Kidney epithelial cell (primary cell): Measurements from ENCODE around the gene OVOL3. TPM values are rescaled to one million over a fixed set of nuclear protein-coding genes. Genes with fewer than 3 reads are reported as not detected.

ENCODE experiments used
- DNase-seq: peaks from one replicate; pipeline ENCODE4 v3.0.0-alpha.2; 2010; ENCODE audit warnings: low read depth
- H3K27me3 ChIP-seq: 2 replicates; pipeline ENCODE4 v1.6.0; 2011; ENCODE audit warnings: low read length; ENCODE audit not compliant: control insufficient read depth, insufficient read depth
- H3K36me3 ChIP-seq: 2 replicates; pipeline ENCODE4 v1.5.1; 2011; ENCODE audit warnings: low read length; ENCODE audit not compliant: control insufficient read depth, insufficient read depth
- H3K4me3 ChIP-seq: 2 replicates; pipeline ENCODE4 v1.5.1; 2011; ENCODE audit warnings: low read depth, mild to moderate bottlenecking, control low read depth, low read length
- total RNA-seq: library from RNA; depleted of rRNA; stranded (reverse); fragments of >200 nt; gene quantifications from 2 replicates; pipeline ENCODE4 v1.2.3, GENCODE V29; 2015
- TF ChIP-seq, protein P1 (sequence below): IDR thresholded peaks from 2 replicates; pipeline ENCODE4 v1.5.1; 2011; ENCODE audit warnings: mild to moderate bottlenecking, moderate library complexity, low read length, control low read depth, inconsistent platforms; ENCODE audit not compliant: insufficient read depth, poor library complexity, severe bottlenecking

Gene OVOL3
- total RNA-seq, 1 donor from 2014 or later: not detected

DNA sequence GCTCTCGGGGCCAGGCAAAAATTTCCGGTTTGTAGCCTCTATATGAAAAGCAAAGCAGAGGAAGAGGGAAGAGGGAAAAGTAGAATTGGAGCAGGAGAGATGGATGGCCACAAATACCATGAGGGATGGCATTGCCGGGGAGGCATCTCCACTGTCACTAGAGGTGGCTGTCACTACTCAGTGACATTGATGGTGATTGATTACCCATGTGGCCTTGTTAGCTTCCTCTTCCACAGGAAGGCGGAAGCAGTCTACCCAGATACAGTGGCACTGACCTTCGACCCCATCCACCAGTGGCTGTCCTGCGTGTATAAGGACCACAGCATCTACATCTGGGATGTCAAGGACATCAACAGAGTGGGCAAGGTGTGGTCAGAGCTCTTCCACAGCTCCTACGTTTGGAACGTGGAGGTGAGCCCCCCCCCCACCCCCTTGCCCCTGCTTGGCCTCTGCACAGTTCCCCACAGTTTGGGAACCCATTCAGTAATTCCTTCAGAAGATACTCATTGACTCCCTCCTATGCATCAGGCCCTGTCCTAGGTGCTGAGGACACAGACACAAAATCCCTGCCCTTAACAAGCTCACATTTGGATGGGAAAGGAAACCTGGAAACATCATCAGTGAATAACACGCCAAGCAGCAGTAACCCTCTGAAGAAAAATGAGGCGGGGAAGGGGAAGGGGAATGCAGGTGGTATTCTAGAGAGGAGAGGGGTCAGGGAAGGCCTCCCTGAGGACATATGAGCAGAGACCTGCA is 37.6 kb upstream of the OVOL3 start:
- DNase-seq: no peak
- H3K36me3 ChIP-seq: no peaks in the 10 kb centered on the region

DNA sequence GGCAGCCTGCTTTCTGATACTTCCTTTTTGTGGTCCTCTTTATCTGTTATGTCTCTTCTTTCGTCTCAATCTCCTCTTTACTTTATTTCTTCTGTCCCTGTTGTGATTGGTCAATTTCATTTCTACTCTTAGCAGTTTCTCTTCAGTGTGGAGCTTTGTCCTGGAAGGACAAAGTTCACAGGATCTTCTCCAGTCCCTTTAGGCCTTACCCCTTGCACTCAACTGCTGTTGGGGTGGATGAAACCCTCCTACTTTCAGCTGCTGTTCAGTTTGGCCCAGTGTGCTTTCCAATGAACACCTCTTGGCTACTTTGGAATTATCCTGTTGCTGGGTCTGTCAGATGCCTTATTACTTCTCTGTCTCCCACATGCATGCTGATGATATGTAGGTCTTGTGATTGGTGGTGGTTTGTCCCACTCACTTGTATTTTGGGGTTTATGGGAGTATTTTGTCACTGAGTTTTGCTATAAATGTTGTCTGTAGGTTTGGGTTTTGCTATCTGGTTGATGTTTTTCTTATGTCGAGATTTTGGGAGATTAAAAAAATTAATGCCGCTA is 31.5 kb upstream of the OVOL3 start:
- TF ChIP-seq, protein P1, sequence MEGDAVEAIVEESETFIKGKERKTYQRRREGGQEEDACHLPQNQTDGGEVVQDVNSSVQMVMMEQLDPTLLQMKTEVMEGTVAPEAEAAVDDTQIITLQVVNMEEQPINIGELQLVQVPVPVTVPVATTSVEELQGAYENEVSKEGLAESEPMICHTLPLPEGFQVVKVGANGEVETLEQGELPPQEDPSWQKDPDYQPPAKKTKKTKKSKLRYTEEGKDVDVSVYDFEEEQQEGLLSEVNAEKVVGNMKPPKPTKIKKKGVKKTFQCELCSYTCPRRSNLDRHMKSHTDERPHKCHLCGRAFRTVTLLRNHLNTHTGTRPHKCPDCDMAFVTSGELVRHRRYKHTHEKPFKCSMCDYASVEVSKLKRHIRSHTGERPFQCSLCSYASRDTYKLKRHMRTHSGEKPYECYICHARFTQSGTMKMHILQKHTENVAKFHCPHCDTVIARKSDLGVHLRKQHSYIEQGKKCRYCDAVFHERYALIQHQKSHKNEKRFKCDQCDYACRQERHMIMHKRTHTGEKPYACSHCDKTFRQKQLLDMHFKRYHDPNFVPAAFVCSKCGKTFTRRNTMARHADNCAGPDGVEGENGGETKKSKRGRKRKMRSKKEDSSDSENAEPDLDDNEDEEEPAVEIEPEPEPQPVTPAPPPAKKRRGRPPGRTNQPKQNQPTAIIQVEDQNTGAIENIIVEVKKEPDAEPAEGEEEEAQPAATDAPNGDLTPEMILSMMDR: no peak
- no peak for DNase-seq
- Histone ChIP-seq H3K27me3 (no peaks in the 10 kb centered on the region), H3K36me3 (no peaks in the 10 kb centered on the region), H3K4me3 (no peak overlapping the region)

More for the DNA sequence above, 37.6 kb upstream of the OVOL3 start:
- Histone ChIP-seq H3K27me3 (no peaks in the 10 kb centered on the region), H3K4me3 (no peak overlapping the region)
- TF ChIP-seq, protein P1: no peak

DNA sequence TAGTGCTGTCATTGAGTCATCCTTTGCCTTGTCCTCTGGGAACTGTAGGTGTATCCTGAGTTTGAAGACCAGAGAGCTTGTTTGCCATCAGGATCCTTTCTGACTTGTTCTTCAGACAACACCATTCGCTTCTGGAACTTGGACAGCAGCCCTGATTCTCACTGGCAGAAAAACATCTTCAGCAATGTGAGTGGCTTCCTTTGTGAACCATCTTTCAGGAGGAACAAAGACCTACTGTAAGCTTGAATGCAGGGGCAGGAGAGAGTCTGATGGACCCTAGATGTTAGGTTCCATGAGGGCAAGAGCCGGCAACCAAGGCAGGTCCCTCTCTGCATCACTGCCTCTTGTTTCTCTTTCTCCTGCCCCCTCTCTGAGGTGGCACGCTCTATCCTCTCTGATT is 29.6 kb upstream of the OVOL3 start:
- no peak for DNase-seq
- TF ChIP-seq, protein P1: no peak

DNA sequence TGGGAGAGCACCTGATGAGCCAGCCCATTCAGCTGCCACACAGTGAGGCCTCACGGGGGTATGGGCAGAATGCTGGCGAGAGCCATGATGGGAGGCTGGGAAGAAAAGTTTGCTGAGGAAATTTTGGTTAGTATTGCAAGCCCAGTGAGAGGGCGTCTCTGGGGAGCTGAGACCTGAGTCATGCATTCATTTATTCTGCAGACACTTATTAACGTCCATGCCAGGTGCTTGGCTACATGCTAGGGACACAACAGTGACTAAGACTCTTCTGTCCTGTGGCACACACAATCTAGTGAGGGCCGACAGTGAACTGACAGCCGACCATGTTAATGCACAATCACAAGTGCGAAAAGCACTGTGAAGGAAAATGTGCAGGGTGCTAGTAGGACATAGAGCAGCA is 29.0 kb upstream of the OVOL3 start:
- no peak for DNase-seq
- Histone ChIP-seq H3K4me3 (no peak overlapping the region), H3K36me3 (no peaks in the 10 kb centered on the region), H3K27me3 (no peaks in the 10 kb centered on the region)
- TF ChIP-seq, protein P1: no peak

More for the DNA sequence above, 29.6 kb upstream of the OVOL3 start:
- no peaks in the 10 kb centered on the region for H3K36me3 ChIP-seq
- H3K27me3 ChIP-seq: no peaks in the 10 kb centered on the region
- no peak overlapping the region for H3K4me3 ChIP-seq

DNA sequence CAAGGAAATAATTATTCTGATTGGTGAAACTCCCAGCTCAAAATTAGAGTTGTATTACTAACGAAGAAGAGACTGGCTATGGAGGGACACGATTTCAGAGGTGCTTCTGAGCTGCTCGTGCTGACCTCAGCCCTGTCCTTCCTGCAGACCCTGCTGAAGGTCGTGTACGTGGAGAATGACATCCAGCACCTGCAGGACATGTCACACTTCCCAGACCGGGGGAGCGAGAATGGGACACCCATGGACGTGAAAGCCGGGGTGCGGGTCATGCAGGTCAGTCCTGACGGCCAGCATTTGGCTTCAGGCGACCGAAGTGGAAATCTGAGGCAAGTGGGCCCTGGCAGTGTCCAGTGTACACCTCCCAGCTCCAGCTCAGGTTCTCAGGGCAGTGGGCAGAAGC is 28.0 kb upstream of the OVOL3 start:
- Histone ChIP-seq H3K36me3 (no peaks in the 10 kb centered on the region), H3K4me3 (no peak overlapping the region), H3K27me3 (no peaks in the 10 kb centered on the region)
- TF ChIP-seq, protein P1: no peak
- no peak for DNase-seq
